ENCODE results near the gene ARHGEF11.
A peak's percentile ranks its signal among the peaks of the same experiment; 100 is the strongest.

Gene ARHGEF11

GRCh38 chr1:156894711-156895454 lies 150.7 kb downstream of the ARHGEF11 start:
- DNase-seq (ENCODE audit: low read depth), result peak; percentile 56

- peak; percentile 45 for DNase-seq (ENCODE audit: low read depth)
Measured at GRCh38 chr1:156894001-156894400, 151.5 kb downstream of the ARHGEF11 start.

GRCh38 chr1:156893048-156893953 lies 152.2 kb downstream of the ARHGEF11 start, which contains the start of gene PEAR1:
Gene PEAR1, plus strand, starts transcription at chr1:156893718. Its CDS starts 10,209 bp downstream, at chr1:156903927.
- peak; percentile 69 for DNase-seq (ENCODE audit: low read depth)

GRCh38 chr1:156892190-156893047 lies 153.1 kb downstream of the ARHGEF11 start:
- DNase-seq (ENCODE audit: low read depth), result peak; percentile 89

- peak; percentile 78 for DNase-seq (ENCODE audit: low read depth)
Measured at GRCh38 chr1:156889802-156890580, 155.6 kb downstream of the ARHGEF11 start.

- no peak for DNase-seq (ENCODE audit: low read depth)
Measured at GRCh38 chr1:156887734-156888133, 157.8 kb downstream of the ARHGEF11 start.

GRCh38 chr1:156887317-156887716 lies 158.2 kb downstream of the ARHGEF11 start:
- DNase-seq (ENCODE audit: low read depth), result no peak

GRCh38 chr1:156886583-156887281 lies 158.8 kb downstream of the ARHGEF11 start:
- DNase-seq (ENCODE audit: low read depth), result no peak

GRCh38 chr1:156885880-156886355 lies 159.6 kb downstream of the ARHGEF11 start:
- DNase-seq (ENCODE audit: low read depth), result no peak

GRCh38 chr1:156885314-156885713 lies 160.2 kb downstream of the ARHGEF11 start:
- peak; percentile 30 for DNase-seq (ENCODE audit: low read depth)
